Endothelial cell of umbilical vein (primary cell): ENCODE measurements around the gene C10orf71. TPM values are rescaled to one million over a fixed set of nuclear protein-coding genes. Genes with fewer than 3 reads are reported as not detected.

Experiments
- BruUV-seq: library from RNA; stranded (reverse); fragments of 400-500 nt; replicated peaks from 2 replicates; lab custom pipeline; 2021; lab: Mats Ljungman, UMichigan
- CTCF ChIA-PET: fragments of 300-600, 350-600 bp; sonication (Branson Sonifier 250); formaldehyde crosslinking; loops from one replicate; lab custom pipeline; 2021; ENCODE audit warnings: antibody characterized with exemption, inconsistent platforms; lab: Charles Lee
- POLR2A ChIA-PET: fragments of 300-600, 350-600 bp; sonication (Branson Sonifier 250); formaldehyde crosslinking; loops from one replicate; lab custom pipeline; 2021; ENCODE audit warnings: antibody characterized with exemption, inconsistent platforms; lab: Charles Lee
- DNase-seq: peaks from one replicate; pipeline ENCODE4 v3.0.0-alpha.2; 2011; ENCODE audit warnings: low read depth, low spot score
- FAIRE-seq: peaks from 2 replicates; lab custom pipeline; 2011; peaks lifted over from hg19 to GRCh38; lab: Jason Lieb, UNC
- H2AFZ ChIP-seq: 2 replicates; pipeline ENCODE4 v1.6.0; 2012; ENCODE audit warnings: low read depth, low read length, control low read depth, inconsistent platforms
- H3K27ac ChIP-seq: 2 replicates; pipeline ENCODE4 v1.5.1; 2011; ENCODE audit warnings: low read depth, mild to moderate bottlenecking, control low read depth, low read length, moderate library complexity; ENCODE audit not compliant: insufficient read depth
- H3K27me3 ChIP-seq, 2 experiments: 2 replicates each; pipeline versions ENCODE4 v1.6.0 to v1.6.1; 2011; ENCODE audit warnings: low read length in 2 of 2, mixed read lengths in 1 of 2; ENCODE audit not compliant: control insufficient read depth in 2 of 2, insufficient read depth in 2 of 2
- H3K36me3 ChIP-seq, 2 experiments: 2 replicates in 1 of 2; 3 replicates in 1 of 2; pipeline ENCODE4 v1.5.1; 2011; ENCODE audit warnings: low read length in 2 of 2, mild to moderate bottlenecking in 1 of 2, moderate library complexity in 1 of 2; ENCODE audit not compliant: control insufficient read depth in 2 of 2, insufficient read depth in 2 of 2; ENCODE audit errors: extremely low read depth in 1 of 2
- H3K4me1 ChIP-seq: 3 replicates; pipeline ENCODE4 v1.5.1; 2011; ENCODE audit warnings: mild to moderate bottlenecking, low read length; ENCODE audit not compliant: control insufficient read depth, insufficient read depth; ENCODE audit errors: extremely low read depth
- H3K4me2 ChIP-seq: 2 replicates; pipeline ENCODE4 v1.6.1; 2011; ENCODE audit warnings: low read length, control low read depth, mixed read lengths; ENCODE audit not compliant: insufficient read depth
- H3K4me3 ChIP-seq, 3 experiments: fragments of 200-600 bp in 1 of 3; sonication (generic), shearing (Covaris generic) in 1 of 3; replicated peaks in 1 of 3; 2 replicates each; pipeline ENCODE4 v1.5.1; 2011 to 2016; ENCODE audit warnings: control low read depth in 3 of 3, low read length in 3 of 3, mild to moderate bottlenecking in 2 of 3, inconsistent platforms in 1 of 3, low read depth in 1 of 3, moderate library complexity in 1 of 3; ENCODE audit not compliant: insufficient read depth in 1 of 3
- H3K79me2 ChIP-seq: 2 replicates; pipeline ENCODE4 v1.6.0; 2012; ENCODE audit warnings: low read length, inconsistent platforms; ENCODE audit not compliant: control insufficient read depth, insufficient read depth
- H3K9ac ChIP-seq: replicated peaks from 2 replicates; pipeline ENCODE3; 2011; ENCODE audit warnings: low read length, control low read depth; ENCODE audit not compliant: insufficient read depth; ENCODE audit errors: extremely low read depth
- H3K9me1 ChIP-seq: replicated peaks from 3 replicates; pipeline ENCODE4 v1.6.0; 2011; ENCODE audit warnings: mild to moderate bottlenecking, low read length; ENCODE audit not compliant: control insufficient read depth, insufficient read depth; ENCODE audit errors: extremely low read depth
- H3K9me3 ChIP-seq: replicated peaks from 2 replicates; pipeline ENCODE4 v1.5.1; 2012; ENCODE audit warnings: low read length, inconsistent platforms; ENCODE audit not compliant: control insufficient read depth, insufficient read depth
- H4K20me1 ChIP-seq: replicated peaks from 2 replicates; pipeline ENCODE3; 2011; ENCODE audit warnings: mild to moderate bottlenecking, low read length; ENCODE audit not compliant: control insufficient read depth, insufficient read depth; ENCODE audit errors: extremely low read depth
- EZH2 ChIP-seq: IDR thresholded peaks from 2 replicates; pipeline ENCODE4 v1.6.1; 2012; ENCODE audit warnings: borderline replicate concordance, low read depth, mild to moderate bottlenecking, moderate library complexity, low read length, inconsistent platforms; ENCODE audit not compliant: severe bottlenecking
- FOS ChIP-seq: IDR thresholded peaks from 2 replicates; pipeline ENCODE4 v1.6.1; 2011; ENCODE audit warnings: mild to moderate bottlenecking, low read length, moderate library complexity, borderline replicate concordance; ENCODE audit not compliant: insufficient read depth
- JUN ChIP-seq: IDR thresholded peaks from 2 replicates; pipeline ENCODE4 v1.6.1; 2011; ENCODE audit warnings: borderline replicate concordance, low read depth; ENCODE audit not compliant: insufficient read length, insufficient read depth
- MYC ChIP-seq: IDR thresholded peaks from one replicate; pipeline ENCODE4 v1.6.1; 2011; ENCODE audit warnings: mild to moderate bottlenecking, low read depth, low read length
- POLR2AphosphoS5 ChIP-seq: IDR thresholded peaks from 2 replicates; pipeline ENCODE4 v1.6.1; 2012; ENCODE audit warnings: low read depth, mild to moderate bottlenecking, control low read depth, low read length, moderate library complexity; ENCODE audit not compliant: insufficient read depth
- dilution Hi-C: fragments of 300-500 bp; cut with MboI; formaldehyde crosslinking; loops from one replicate; pipeline ENCODE4 v1.15.0; 2019; ENCODE audit warnings: low sequenced_read_pairs; ENCODE audit not compliant: extremely low pct_ligation_motif_present
- intact Hi-C: fragments of 100-400 bp; cut with micrococcal nuclease; formaldehyde crosslinking; loops from one replicate; pipeline ENCODE4 v1.10.0; 2022
- polyA plus RNA-seq, 4 experiments: library from polyadenylated mRNA; depleted of rRNA in 3 of 4; stranded (reverse) in 3 of 4; unstranded in 1 of 4; fragments of >200 nt; gene quantifications; 2 replicates each; pipeline versions ENCODE4 v1.2.1 to v1.2.3, GENCODE V29; 2011 to 2012; ENCODE audit warnings: missing spikeins in 1 of 4
- total RNA-seq: library from RNA; stranded (reverse); gene quantifications from 2 replicates; pipeline ENCODE4 v1.2.3, GENCODE V29; 2021
- TF ChIP-seq, protein P1 (sequence below), 2 donors: IDR thresholded peaks; 1 replicate in 1 of 2; 2 replicates in 1 of 2; pipeline ENCODE4 v1.5.1; 2011; ENCODE audit warnings: low read length in 2 of 2, mild to moderate bottlenecking in 2 of 2, moderate library complexity in 2 of 2, control low read depth in 1 of 2, inconsistent platforms in 1 of 2, low read depth in 1 of 2; ENCODE audit not compliant: insufficient read depth in 1 of 2; ENCODE audit errors: extremely low read depth in 1 of 2
- TF ChIP-seq, protein P2 (sequence below): IDR thresholded peaks from 2 replicates; pipeline ENCODE4 v1.6.1; 2011; ENCODE audit not compliant: insufficient read depth, insufficient read length

C10orf71 gene
- total and polyA plus RNA-seq, 2 donors (not counting 3 experiments of a cell fraction or from before 2014, with no cell fraction given): not detected

DNA sequence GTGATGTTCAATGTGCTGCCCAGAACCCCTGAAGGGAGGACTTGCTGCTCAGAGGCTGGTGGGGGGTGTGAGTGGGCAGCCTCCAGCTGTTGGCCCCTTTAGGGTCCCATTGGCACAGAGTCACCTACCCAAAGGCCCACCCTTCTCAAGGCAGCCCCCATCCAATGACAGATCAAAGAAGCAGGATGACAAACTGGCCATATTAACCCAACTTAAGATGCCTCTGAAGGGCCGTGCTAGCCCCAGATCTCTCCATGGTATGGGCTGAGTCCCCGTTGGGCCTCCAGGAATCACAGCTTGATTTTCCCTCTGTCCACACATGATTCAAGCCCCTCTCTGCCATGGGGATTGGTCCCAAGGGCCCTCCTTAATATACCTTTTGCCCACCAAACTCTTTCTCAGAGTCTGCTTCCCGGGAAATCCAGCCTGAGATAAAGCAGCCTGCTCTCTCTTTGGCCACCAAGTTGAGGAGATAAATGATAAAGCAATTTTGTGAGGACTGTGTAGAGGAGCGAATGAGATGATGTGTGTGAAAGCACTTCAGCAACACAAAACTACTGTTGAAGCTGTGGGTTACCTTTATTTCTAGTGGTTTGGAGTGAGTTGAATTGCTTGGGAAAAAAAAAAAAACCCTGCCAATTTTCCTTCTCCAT is 38.2 kb upstream of the C10orf71 start:
- H3K9me3 ChIP-seq: no peaks in the 10 kb centered on the region
- dilution Hi-C loops: no loop called here
- ChIA-PET POLR2A (no interaction called here), CTCF (no interaction called here)
- no peaks in the 10 kb centered on the region for H3K4me1 ChIP-seq
- TF ChIP-seq EZH2 (no peak), JUN (no peak), FOS (no peak), POLR2AphosphoS5 (no peak), MYC (no peak)
- TF ChIP-seq, protein P1, sequence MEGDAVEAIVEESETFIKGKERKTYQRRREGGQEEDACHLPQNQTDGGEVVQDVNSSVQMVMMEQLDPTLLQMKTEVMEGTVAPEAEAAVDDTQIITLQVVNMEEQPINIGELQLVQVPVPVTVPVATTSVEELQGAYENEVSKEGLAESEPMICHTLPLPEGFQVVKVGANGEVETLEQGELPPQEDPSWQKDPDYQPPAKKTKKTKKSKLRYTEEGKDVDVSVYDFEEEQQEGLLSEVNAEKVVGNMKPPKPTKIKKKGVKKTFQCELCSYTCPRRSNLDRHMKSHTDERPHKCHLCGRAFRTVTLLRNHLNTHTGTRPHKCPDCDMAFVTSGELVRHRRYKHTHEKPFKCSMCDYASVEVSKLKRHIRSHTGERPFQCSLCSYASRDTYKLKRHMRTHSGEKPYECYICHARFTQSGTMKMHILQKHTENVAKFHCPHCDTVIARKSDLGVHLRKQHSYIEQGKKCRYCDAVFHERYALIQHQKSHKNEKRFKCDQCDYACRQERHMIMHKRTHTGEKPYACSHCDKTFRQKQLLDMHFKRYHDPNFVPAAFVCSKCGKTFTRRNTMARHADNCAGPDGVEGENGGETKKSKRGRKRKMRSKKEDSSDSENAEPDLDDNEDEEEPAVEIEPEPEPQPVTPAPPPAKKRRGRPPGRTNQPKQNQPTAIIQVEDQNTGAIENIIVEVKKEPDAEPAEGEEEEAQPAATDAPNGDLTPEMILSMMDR (IDR thresholded peaks at IDR 0.05; ENCODE audit: extremely low read depth in 1 of 2, insufficient read depth in 1 of 2, low read depth in 1 of 2, low read length in 2 of 2): no peak
- TF ChIP-seq, protein P2, sequence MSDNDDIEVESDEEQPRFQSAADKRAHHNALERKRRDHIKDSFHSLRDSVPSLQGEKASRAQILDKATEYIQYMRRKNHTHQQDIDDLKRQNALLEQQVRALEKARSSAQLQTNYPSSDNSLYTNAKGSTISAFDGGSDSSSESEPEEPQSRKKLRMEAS: no peak
- no peak overlapping the region for H3K4me3 ChIP-seq
- BruUV-seq: no TSS peak
- H3K9ac ChIP-seq: no peak overlapping the region
- H3K27me3 ChIP-seq: peaks cover 0 to 2% of the 10 kb centered on the region in 2 experiments
- no peaks in the 10 kb centered on the region for H3K79me2 ChIP-seq
- intact Hi-C loops: no loop called here
- no peak overlapping the region for H3K27ac ChIP-seq
- FAIRE-seq (no peak), DNase-seq (no peak)
- no peaks in the 10 kb centered on the region for H3K9me1 ChIP-seq
- no peak overlapping the region for H2AFZ ChIP-seq
- H3K4me2 ChIP-seq: no peak overlapping the region
- H3K36me3 ChIP-seq: no peaks in the 10 kb centered on the region
- H4K20me1 ChIP-seq: no peaks in the 10 kb centered on the region
